VCaP (cell line): Measurements from ENCODE around the gene ABCC8.

Source experiments
- H3K27ac ChIP-seq: fragments of 450-650 bp; 2 replicates; pipeline ENCODE4 v1.5.1; 2017
- CTCF ChIP-seq: fragments of 450-650 bp; conservative IDR thresholded peaks from 2 replicates; pipeline ENCODE4 v1.5.1; 2017; ENCODE audit warnings: mild to moderate bottlenecking, moderate library complexity

ABCC8 gene

GRCh38 chr11:17472467-17472866, 4.2 kb downstream of the ABCC8 start:
- no peak for TF ChIP-seq CTCF
- no peak overlapping the region for H3K27ac ChIP-seq

- H3K27ac ChIP-seq: no peak overlapping the region
- no peak for TF ChIP-seq CTCF
These were observed 5.1 kb downstream of the ABCC8 start for GRCh38 chr11:17471501-17471900.

- H3K27ac ChIP-seq: no peak overlapping the region
- no peak for TF ChIP-seq CTCF
These were observed 6.6 kb downstream of the ABCC8 start for GRCh38 chr11:17469998-17470397.

DNA sequence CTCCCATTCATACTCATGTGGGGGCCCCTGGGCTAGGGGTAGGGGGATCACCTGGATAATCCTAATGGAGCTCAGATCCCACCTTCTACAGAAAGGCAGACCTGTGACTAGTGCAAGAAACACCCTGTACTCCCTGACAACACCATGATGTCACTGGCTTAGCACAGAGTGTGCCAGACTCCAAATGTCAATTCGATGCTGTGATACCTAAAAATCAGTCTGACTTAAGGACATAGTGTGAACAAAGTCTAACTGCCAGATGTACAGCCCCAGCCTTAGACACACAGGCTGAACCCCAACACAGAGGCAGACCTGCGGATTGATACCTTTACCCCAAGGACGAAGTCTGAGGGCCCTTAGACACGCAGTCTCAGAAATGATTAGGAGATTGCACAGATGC, 8.5 kb downstream of the ABCC8 start:
- TF ChIP-seq CTCF: no peak
- no peak overlapping the region for H3K27ac ChIP-seq

DNA sequence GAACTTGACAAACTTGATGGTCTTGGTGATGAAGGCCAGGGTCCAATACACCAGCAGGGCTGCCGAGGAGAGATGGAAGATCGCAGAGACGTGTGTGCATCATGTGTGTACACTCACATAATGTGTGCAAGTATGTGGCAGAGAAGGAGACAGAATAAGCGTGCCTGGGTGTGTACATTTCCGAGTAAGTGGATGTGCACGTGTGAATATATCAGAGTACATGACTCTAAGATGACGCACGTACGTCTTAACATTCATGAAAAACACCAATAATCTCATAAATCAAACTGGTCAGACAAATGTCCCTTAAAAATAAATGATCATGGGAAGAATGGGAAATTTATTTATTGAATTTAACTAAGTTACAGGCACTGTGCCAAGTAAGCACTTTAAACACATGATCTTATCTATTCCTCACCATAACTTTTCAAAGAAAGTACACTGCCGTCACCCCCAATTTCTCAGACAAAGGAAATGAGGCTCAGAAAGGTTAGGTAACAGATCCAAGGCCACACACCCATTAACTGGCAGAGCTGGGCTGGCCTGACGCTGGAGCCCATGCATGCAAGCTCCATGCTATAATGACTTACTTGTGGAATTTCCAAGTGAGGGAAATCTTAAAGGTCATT, 13.0 kb downstream of the ABCC8 start:
- H3K27ac ChIP-seq: no peak overlapping the region
- no peak for TF ChIP-seq CTCF

DNA sequence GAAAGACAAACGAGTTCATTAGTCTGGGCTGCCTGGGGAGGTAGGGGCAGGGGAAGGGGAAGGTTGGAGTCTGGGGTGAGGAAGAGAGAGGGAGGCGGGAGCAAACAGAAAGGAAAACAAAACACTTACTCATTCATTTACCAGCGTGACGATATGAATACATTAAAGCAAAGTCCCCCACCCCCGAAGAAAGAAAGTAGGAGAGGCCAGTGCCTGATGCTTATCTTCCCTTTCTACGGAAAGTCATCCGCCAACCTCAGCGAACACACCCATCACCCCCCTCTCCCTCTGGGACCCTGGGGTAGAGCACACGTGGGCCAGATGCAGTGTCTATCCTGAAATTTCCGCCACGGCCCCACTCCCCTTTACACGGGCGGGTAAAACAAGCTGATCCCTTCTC, 13.7 kb downstream of the ABCC8 start:
- no peak for TF ChIP-seq CTCF
- no peak overlapping the region for H3K27ac ChIP-seq

DNA sequence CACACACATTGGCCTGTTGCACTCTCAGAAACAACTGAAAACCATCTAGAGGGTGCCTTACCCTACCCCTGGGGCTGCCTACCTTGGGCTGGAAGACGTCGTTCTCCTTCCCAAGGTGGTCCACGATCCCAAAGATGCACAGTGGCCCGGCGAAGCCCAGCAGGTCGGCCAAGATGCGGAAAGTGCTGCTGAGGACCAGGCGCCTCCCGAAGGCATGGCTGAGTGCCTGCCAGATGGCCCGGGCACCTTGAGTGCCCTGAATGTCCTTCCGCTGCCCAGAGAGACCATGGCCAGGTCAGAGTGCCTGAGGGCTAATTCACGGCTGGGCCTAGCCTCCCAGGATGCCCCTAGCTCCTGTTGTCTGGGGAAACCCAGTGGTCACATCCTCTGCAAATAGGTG, 16.2 kb downstream of the ABCC8 start:
- TF ChIP-seq CTCF: no peak
- no peak overlapping the region for H3K27ac ChIP-seq
